ENCODE data around the gene RGPD8. TPM values are rescaled to one million over a fixed set of nuclear protein-coding genes. Genes with fewer than 3 reads are reported as not detected.

Gene RGPD8
- total RNA-seq, 1 experiment from 2014 or later, result 8.1 TPM

DNA sequence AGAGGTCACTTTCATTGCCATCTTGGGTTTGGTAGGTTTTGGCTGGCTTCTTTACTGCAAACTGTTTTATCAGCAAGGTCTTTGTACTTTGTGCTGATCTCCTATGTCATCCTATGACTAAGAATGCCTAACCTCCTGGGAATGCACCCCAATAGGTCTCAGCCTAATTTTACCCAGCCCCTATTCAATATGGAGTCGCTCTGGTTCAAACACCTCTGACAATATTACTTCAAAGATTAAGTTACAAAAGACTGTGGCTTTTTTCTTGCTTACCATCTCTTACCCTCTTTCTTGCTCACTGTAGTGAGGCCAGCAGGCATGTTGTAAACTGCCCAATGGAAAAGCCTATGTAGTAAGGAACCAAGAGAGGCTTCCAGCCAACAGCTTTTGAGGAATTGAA lies 17.9 kb upstream of the RGPD8 start:
- Mint-ChIP-seq H3K27ac (no peak overlapping the region), H3K4me3 (no peak overlapping the region), H3K27me3 (ENCODE audit: low read depth) (no peaks in the 10 kb centered on the region; the same call in 1 of the 2 replicates), H3K4me1 (no peaks in the 10 kb centered on the region), H3K9me3 (no peaks in the 10 kb centered on the region; a peak in 1 of 5 replicates), H3K36me3 (ENCODE audit: insufficient read depth in 1 of 3, low read depth in 3 of 3) (no peaks in the 10 kb centered on the region)
- Histone ChIP-seq H3K27me3 (ENCODE audit: insufficient read depth, low read length) (no peaks in the 10 kb centered on the region), H2BK15ac (ENCODE audit: low read depth, low read length) (no peak overlapping the region), H2BK12ac (ENCODE audit: insufficient read length, low read depth, low read length) (no peak overlapping the region), H2AK5ac (ENCODE audit: insufficient read length, low read length) (no peak overlapping the region), H2BK120ac (ENCODE audit: low read depth, low read length, poor library complexity, severe bottlenecking) (no peak overlapping the region), H3T11ph (ENCODE audit: low read length) (no peak overlapping the region), H3K4ac (ENCODE audit: low read depth, low read length) (no peak overlapping the region), H3K9me3 (ENCODE audit: control insufficient read depth, low read depth, low read length) (no peaks in the 10 kb centered on the region), H4K20me1 (ENCODE audit: control insufficient read depth, insufficient read depth, insufficient read length) (no peaks in the 10 kb centered on the region), H3K4me1 (ENCODE audit: insufficient read depth, low read length) (no peaks in the 10 kb centered on the region), H4K91ac (ENCODE audit: insufficient read length, low read depth, low read length) (no peak overlapping the region), H3K4me2 (ENCODE audit: insufficient read depth, insufficient read length, low read length) (no peak overlapping the region), H3K23ac (ENCODE audit: insufficient read length, low read depth, low read length) (no peak overlapping the region), H4K5ac (ENCODE audit: insufficient read length, low read depth, low read length) (no peak overlapping the region), H3K79me2 (ENCODE audit: insufficient read depth, low read length) (no peaks in the 10 kb centered on the region), H3K79me1 (ENCODE audit: insufficient read depth, low read depth, low read length, poor library complexity, severe bottlenecking) (no peaks in the 10 kb centered on the region), H3K27ac (ENCODE audit: insufficient read length, low read depth, low read length) (no peak overlapping the region), H3K18ac (ENCODE audit: insufficient read length, low read depth, low read length) (no peak overlapping the region), H3K9ac (ENCODE audit: extremely low read depth, insufficient read length, low read length) (no peak overlapping the region), H4K8ac (replicated peaks; ENCODE audit: insufficient read length, low read depth, low read length) (no peak overlapping the region), H3K23me2 (ENCODE audit: insufficient read length, low read depth, low read length, poor library complexity, severe bottlenecking) (no peaks in the 10 kb centered on the region), H2AFZ (ENCODE audit: low read length) (no peak overlapping the region), H3K56ac (ENCODE audit: insufficient read length, low read depth, low read length) (no peak overlapping the region), H2BK20ac (ENCODE audit: low read depth, low read length, poor library complexity, severe bottlenecking) (no peak overlapping the region), H3K14ac (ENCODE audit: insufficient read depth, low read length) (no peak overlapping the region), H2BK5ac (ENCODE audit: insufficient read length, low read length) (no peak overlapping the region)
- TF ChIP-seq, protein P1, sequence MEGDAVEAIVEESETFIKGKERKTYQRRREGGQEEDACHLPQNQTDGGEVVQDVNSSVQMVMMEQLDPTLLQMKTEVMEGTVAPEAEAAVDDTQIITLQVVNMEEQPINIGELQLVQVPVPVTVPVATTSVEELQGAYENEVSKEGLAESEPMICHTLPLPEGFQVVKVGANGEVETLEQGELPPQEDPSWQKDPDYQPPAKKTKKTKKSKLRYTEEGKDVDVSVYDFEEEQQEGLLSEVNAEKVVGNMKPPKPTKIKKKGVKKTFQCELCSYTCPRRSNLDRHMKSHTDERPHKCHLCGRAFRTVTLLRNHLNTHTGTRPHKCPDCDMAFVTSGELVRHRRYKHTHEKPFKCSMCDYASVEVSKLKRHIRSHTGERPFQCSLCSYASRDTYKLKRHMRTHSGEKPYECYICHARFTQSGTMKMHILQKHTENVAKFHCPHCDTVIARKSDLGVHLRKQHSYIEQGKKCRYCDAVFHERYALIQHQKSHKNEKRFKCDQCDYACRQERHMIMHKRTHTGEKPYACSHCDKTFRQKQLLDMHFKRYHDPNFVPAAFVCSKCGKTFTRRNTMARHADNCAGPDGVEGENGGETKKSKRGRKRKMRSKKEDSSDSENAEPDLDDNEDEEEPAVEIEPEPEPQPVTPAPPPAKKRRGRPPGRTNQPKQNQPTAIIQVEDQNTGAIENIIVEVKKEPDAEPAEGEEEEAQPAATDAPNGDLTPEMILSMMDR (conservative IDR thresholded peaks at IDR 0.05), result no peak
- no peak for DNase-seq
- no CpG with 5 or more reads among the region's 1 CpG for WGBS (ENCODE audit: extremely low coverage, insufficient read length, low lambda C conversion rate)

Data from H9 (cell line).